Liver (tissue), 9 donors: Measurements from ENCODE around the gene ZNF605. TPM values are rescaled to one million over a fixed set of nuclear protein-coding genes. Genes with fewer than 3 reads are reported as not detected.

ENCODE experiments used
- DNase-seq: peaks from one replicate; pipeline ENCODE4 v3.0.0-alpha.2; 2017; ENCODE audit warnings: low spot score
- H3K27ac ChIP-seq, 2 donors: one replicate each; pipeline ENCODE4 v1.7.0; 2013; ENCODE audit warnings: inconsistent platforms in 2 of 2, low read length in 2 of 2, control low read depth in 1 of 2, low read depth in 1 of 2, mild to moderate bottlenecking in 1 of 2
- H3K27me3 ChIP-seq, 4 donors: one replicate each; pipeline versions ENCODE4 v1.6.1 to v1.7.0; 2013; ENCODE audit warnings: low read length in 3 of 4, inconsistent platforms in 1 of 4, mild to moderate bottlenecking in 1 of 4, moderate library complexity in 1 of 4; ENCODE audit not compliant: control insufficient read depth in 4 of 4, insufficient read depth in 4 of 4
- H3K36me3 ChIP-seq, 4 donors: one replicate each; pipeline versions ENCODE4 v1.6.1 to v1.7.0; 2013; ENCODE audit warnings: low read length in 3 of 4, mild to moderate bottlenecking in 3 of 4, low read depth in 1 of 4, moderate library complexity in 1 of 4; ENCODE audit not compliant: control insufficient read depth in 4 of 4, insufficient read depth in 3 of 4
- H3K4me1 ChIP-seq, 4 donors: one replicate each; pipeline versions ENCODE4 v1.6.1 to v1.7.0; 2013; ENCODE audit warnings: low read length in 3 of 4, mild to moderate bottlenecking in 3 of 4, moderate library complexity in 1 of 4; ENCODE audit not compliant: control insufficient read depth in 4 of 4, insufficient read depth in 4 of 4
- H3K4me3 ChIP-seq, 3 donors: one replicate each; pipeline versions ENCODE4 v1.6.1 to v1.7.0; 2013; ENCODE audit warnings: low read length in 3 of 3, control low read depth in 1 of 3, low read depth in 1 of 3, mild to moderate bottlenecking in 1 of 3
- H3K9ac ChIP-seq, 2 donors: one replicate each; pipeline ENCODE4 v1.7.0; 2013; ENCODE audit warnings: low read length in 2 of 2, mild to moderate bottlenecking in 2 of 2, moderate library complexity in 2 of 2, control low read depth in 1 of 2, low read depth in 1 of 2
- H3K9me3 ChIP-seq, 4 donors: one replicate each; pipeline versions ENCODE4 v1.6.1 to v1.7.0; 2013; ENCODE audit warnings: low read length in 3 of 4; ENCODE audit not compliant: control insufficient read depth in 4 of 4
- CTCF ChIP-seq: fragments of 150-350 bp; IDR thresholded peaks from 2 replicates; pipeline ENCODE4 v1.5.1; 2017; ENCODE audit warnings: improper control_type of control experiment, low read depth, low read length; ENCODE audit not compliant: missing input control
- EGR1 ChIP-seq, 2 donors: IDR thresholded peaks; 2 replicates each; pipeline ENCODE4 v1.6.1; 2016 to 2018; ENCODE audit warnings: antibody characterized with exemption in 2 of 2, low read depth in 2 of 2
- FOXA1 ChIP-seq: IDR thresholded peaks from 2 replicates; pipeline ENCODE4 v1.6.1; 2016; ENCODE audit warnings: antibody characterized with exemption
- FOXA2 ChIP-seq: IDR thresholded peaks from 2 replicates; pipeline ENCODE4 v1.6.1; 2016; ENCODE audit warnings: antibody characterized with exemption
- GABPA ChIP-seq, 2 donors: IDR thresholded peaks in 1 of 2; conservative IDR thresholded peaks in 1 of 2; 2 replicates each; pipeline ENCODE4 v1.6.1; 2016; ENCODE audit warnings: antibody characterized with exemption in 2 of 2, mild to moderate bottlenecking in 1 of 2, moderate library complexity in 1 of 2
- HNF4A ChIP-seq, 2 donors: conservative IDR thresholded peaks; 2 replicates each; pipeline ENCODE4 v1.6.1; 2016; ENCODE audit warnings: antibody characterized with exemption in 2 of 2, mild to moderate bottlenecking in 2 of 2
- HNF4G ChIP-seq: IDR thresholded peaks from 2 replicates; pipeline ENCODE4 v1.6.1; 2016; ENCODE audit warnings: antibody characterized with exemption
- JUND ChIP-seq, 2 donors: IDR thresholded peaks; 2 replicates each; pipeline ENCODE4 v1.6.1; 2016; ENCODE audit warnings: antibody characterized with exemption in 2 of 2
- MAX ChIP-seq: IDR thresholded peaks from 2 replicates; pipeline ENCODE4 v1.6.1; 2016; ENCODE audit warnings: antibody characterized with exemption
- NR2F2 ChIP-seq: IDR thresholded peaks from 2 replicates; pipeline ENCODE4 v1.6.1; 2016; ENCODE audit warnings: antibody characterized with exemption
- RAD21 ChIP-seq, 2 donors: IDR thresholded peaks; 2 replicates each; pipeline ENCODE4 v1.6.1; 2016; ENCODE audit warnings: antibody characterized with exemption in 2 of 2, mild to moderate bottlenecking in 2 of 2
- RXRA ChIP-seq, 2 donors: IDR thresholded peaks; 2 replicates each; pipeline ENCODE4 v1.6.1; 2017 to 2018; ENCODE audit warnings: antibody characterized with exemption in 2 of 2, mild to moderate bottlenecking in 1 of 2
- SP1 ChIP-seq: IDR thresholded peaks from 2 replicates; pipeline ENCODE4 v1.6.1; 2018; ENCODE audit warnings: antibody characterized with exemption, mild to moderate bottlenecking
- TAF1 ChIP-seq: conservative IDR thresholded peaks from 2 replicates; pipeline ENCODE4 v1.6.1; 2016; ENCODE audit warnings: antibody characterized with exemption, mild to moderate bottlenecking
- YY1 ChIP-seq: IDR thresholded peaks from 2 replicates; pipeline ENCODE4 v1.6.1; 2016; ENCODE audit warnings: antibody characterized with exemption, mild to moderate bottlenecking
- whole genome bisulfite sequencing: extraction: QIAGEN DNeasy Blood & Tissue Kit; methylation state at CpG from one replicate; pipeline ENCODE4 v1.1.7; 2013; 5-methylcytosine and 5-hydroxymethylcytosine counted together
- polyA plus RNA-seq, 2 donors: library from polyadenylated mRNA; stranded (reverse) in 1 of 2; unstranded in 1 of 2; fragments of 200-250 nt in 1 of 2; fragments of >200 nt in 1 of 2; fragmentation: Nextera tagmentation in 1 of 2; extraction: Ambion mirVana in 1 of 2; gene quantifications; one replicate each; pipeline versions ENCODE4 v1.2.1 to v1.2.3, GENCODE V29; 2013 to 2015
- total RNA-seq, 2 donors: library from RNA; depleted of rRNA; stranded (reverse); fragments of >200 nt; gene quantifications; one replicate each; pipeline ENCODE4 v1.2.3, GENCODE V29; 2014
- TF ChIP-seq, protein P1 (sequence below): IDR thresholded peaks from 2 replicates; pipeline ENCODE4 v1.6.1; 2016; ENCODE audit warnings: antibody characterized with exemption
- TF ChIP-seq, protein P2 (sequence below): IDR thresholded peaks from 2 replicates; pipeline ENCODE4 v1.6.1; 2016; ENCODE audit warnings: antibody characterized with exemption, mild to moderate bottlenecking
- TF ChIP-seq, protein P3 (sequence below): IDR thresholded peaks from 2 replicates; pipeline ENCODE4 v1.6.1; 2016; ENCODE audit warnings: antibody characterized with exemption
- donor health status: healthy.
- donor health status: healthy.
- donor health status: healthy.
- donor health status: healthy.
- donor health status: healthy.

Gene ZNF605
- total and polyA plus RNA-seq, 4 donors: 1.2 to 9.5 (median 3.6) TPM

DNA sequence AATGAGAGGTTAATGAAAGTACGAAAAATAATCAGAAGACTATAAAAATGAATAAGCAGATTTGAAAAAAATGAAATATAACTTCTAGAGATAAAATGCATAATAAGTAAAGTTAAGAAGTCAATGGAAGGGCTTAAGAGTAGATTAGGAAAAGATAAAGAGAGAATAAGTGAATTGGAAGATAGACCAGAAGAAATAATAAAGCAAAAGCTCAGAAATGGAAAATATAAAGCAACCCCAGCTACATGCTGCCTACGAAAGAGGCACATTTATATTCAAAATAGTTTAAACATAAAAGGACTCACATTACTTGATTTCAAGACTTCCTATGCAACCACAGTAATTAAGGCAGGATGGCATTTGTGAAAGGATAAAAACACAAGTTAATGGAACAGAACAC lies 19.9 kb downstream of the ZNF605 start:
- Histone ChIP-seq H3K4me1 (no peaks in the 10 kb centered on the region), H3K36me3 (peaks cover 0 to 26% (median 15%) of the 10 kb centered on the region in 4 donors), H3K27ac (no peak overlapping the region), H3K9ac (no peak overlapping the region), H3K4me3 (peak overlapping the region in 1 of 3 donors; percentile 6), H3K27me3 (no peaks in the 10 kb centered on the region), H3K9me3 (peaks cover 34 to 62% (median 43%) of the 10 kb centered on the region in 4 donors)
- TF ChIP-seq, protein P1, sequence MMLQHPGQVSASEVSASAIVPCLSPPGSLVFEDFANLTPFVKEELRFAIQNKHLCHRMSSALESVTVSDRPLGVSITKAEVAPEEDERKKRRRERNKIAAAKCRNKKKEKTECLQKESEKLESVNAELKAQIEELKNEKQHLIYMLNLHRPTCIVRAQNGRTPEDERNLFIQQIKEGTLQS: no peak
- TF ChIP-seq YY1: no peak
- no peak for TF ChIP-seq HNF4G
- no peak for TF ChIP-seq JUND (IDR thresholded peaks at IDR 0.05)
- no peak for TF ChIP-seq SP1
- TF ChIP-seq EGR1 (IDR thresholded peaks at IDR 0.05; ENCODE audit: low read depth in 2 of 2): no peak
- TF ChIP-seq HNF4A (conservative IDR thresholded peaks at IDR 0.05): no peak
- TF ChIP-seq, protein P2, sequence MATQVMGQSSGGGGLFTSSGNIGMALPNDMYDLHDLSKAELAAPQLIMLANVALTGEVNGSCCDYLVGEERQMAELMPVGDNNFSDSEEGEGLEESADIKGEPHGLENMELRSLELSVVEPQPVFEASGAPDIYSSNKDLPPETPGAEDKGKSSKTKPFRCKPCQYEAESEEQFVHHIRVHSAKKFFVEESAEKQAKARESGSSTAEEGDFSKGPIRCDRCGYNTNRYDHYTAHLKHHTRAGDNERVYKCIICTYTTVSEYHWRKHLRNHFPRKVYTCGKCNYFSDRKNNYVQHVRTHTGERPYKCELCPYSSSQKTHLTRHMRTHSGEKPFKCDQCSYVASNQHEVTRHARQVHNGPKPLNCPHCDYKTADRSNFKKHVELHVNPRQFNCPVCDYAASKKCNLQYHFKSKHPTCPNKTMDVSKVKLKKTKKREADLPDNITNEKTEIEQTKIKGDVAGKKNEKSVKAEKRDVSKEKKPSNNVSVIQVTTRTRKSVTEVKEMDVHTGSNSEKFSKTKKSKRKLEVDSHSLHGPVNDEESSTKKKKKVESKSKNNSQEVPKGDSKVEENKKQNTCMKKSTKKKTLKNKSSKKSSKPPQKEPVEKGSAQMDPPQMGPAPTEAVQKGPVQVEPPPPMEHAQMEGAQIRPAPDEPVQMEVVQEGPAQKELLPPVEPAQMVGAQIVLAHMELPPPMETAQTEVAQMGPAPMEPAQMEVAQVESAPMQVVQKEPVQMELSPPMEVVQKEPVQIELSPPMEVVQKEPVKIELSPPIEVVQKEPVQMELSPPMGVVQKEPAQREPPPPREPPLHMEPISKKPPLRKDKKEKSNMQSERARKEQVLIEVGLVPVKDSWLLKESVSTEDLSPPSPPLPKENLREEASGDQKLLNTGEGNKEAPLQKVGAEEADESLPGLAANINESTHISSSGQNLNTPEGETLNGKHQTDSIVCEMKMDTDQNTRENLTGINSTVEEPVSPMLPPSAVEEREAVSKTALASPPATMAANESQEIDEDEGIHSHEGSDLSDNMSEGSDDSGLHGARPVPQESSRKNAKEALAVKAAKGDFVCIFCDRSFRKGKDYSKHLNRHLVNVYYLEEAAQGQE: no peak
- no peak for TF ChIP-seq TAF1
- TF ChIP-seq CTCF: no peak
- TF ChIP-seq MAX: no peak
- TF ChIP-seq GABPA (IDR thresholded peaks at IDR 0.05 in 1 of 2, conservative IDR thresholded peaks at IDR 0.05 in 1 of 2): no peak
- no peak for TF ChIP-seq RXRA (IDR thresholded peaks at IDR 0.05)
- no peak for TF ChIP-seq FOXA2
- no peak for TF ChIP-seq NR2F2
- no peak for TF ChIP-seq RAD21 (IDR thresholded peaks at IDR 0.05)
- TF ChIP-seq, protein P3, sequence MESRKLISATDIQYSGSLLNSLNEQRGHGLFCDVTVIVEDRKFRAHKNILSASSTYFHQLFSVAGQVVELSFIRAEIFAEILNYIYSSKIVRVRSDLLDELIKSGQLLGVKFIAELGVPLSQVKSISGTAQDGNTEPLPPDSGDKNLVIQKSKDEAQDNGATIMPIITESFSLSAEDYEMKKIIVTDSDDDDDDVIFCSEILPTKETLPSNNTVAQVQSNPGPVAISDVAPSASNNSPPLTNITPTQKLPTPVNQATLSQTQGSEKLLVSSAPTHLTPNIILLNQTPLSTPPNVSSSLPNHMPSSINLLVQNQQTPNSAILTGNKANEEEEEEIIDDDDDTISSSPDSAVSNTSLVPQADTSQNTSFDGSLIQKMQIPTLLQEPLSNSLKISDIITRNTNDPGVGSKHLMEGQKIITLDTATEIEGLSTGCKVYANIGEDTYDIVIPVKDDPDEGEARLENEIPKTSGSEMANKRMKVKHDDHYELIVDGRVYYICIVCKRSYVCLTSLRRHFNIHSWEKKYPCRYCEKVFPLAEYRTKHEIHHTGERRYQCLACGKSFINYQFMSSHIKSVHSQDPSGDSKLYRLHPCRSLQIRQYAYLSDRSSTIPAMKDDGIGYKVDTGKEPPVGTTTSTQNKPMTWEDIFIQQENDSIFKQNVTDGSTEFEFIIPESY: no peak
- no peak for TF ChIP-seq FOXA1
- DNase-seq: no peak
- WGBS: 99% methylated on average over 2 of the region's 2 CpGs
